ENCODE results near the gene PRAMEF18.
"Not testable (repeated sequence)": the region's sequence is repeated elsewhere in the genome, so short reads cannot be mapped to it uniquely, and the experiment has no call there.

Gene PRAMEF18

GRCh38 chr1:13201309-13201708 lies 24.6 kb downstream of the PRAMEF18 start, which contains the start of gene PRAMEF13:
TSS of gene PRAMEF13 (minus strand) at chr1:13201409. CDS start at chr1:13199589, 1,820 bp downstream.
- DNase-seq, result not testable (repeated sequence)
